HG03280 (cell line): ENCODE measurements around the gene C3orf49.

Experiments used
- ATAC-seq: cut with Tn5 transposase; IDR thresholded peaks from one replicate; pipeline ENCODE4 v1.9.1; 2021; ENCODE audit warnings: mild to moderate bottlenecking, moderate library complexity; ENCODE audit not compliant: unreplicated experiment

C3orf49 gene

GRCh38 chr3:63849175-63849574 lies 30.1 kb downstream of the C3orf49 start:
- ATAC-seq, result no peak

GRCh38 chr3:63851287-63851686 lies 32.2 kb downstream of the C3orf49 start:
- ATAC-seq, result no peak

- no peak for ATAC-seq
These were observed 34.0 kb downstream of the C3orf49 start for GRCh38 chr3:63853106-63853505.

GRCh38 chr3:63855333-63855940 lies 36.3 kb downstream of the C3orf49 start:
- ATAC-seq, result no peak

GRCh38 chr3:63857311-63857710 lies 38.2 kb downstream of the C3orf49 start:
- no peak for ATAC-seq

- ATAC-seq, result no peak
These were observed 41.7 kb downstream of the C3orf49 start for GRCh38 chr3:63860776-63861175.

- ATAC-seq, result no peak
These were observed 42.2 kb downstream of the C3orf49 start for GRCh38 chr3:63861306-63861705.

GRCh38 chr3:63862804-63863149 lies 43.7 kb downstream of the C3orf49 start:
- no peak for ATAC-seq

- peak; percentile 81 for ATAC-seq
These were observed 44.3 kb downstream of the C3orf49 start, which contains the start of the genes ATXN7 and THOC7 for GRCh38 chr3:63863150-63864007. Gene ATXN7, plus strand, starts transcription at chr3:63863867. Its CDS starts 48,732 bp downstream, at chr3:63912599. Gene THOC7, minus strand, starts transcription at chr3:63863805. Its CDS starts 15 bp downstream, at chr3:63863790.

GRCh38 chr3:63864008-63864964 lies 45.2 kb downstream of the C3orf49 start:
- peak; percentile 64 for ATAC-seq

- ATAC-seq, result no peak
These were observed 45.8 kb downstream of the C3orf49 start for GRCh38 chr3:63864965-63865327.

GRCh38 chr3:63867225-63867624 lies 48.1 kb downstream of the C3orf49 start:
- no peak for ATAC-seq

GRCh38 chr3:63869940-63870614 lies 51.0 kb downstream of the C3orf49 start:
- ATAC-seq, result no peak

GRCh38 chr3:63870615-63871005 lies 51.5 kb downstream of the C3orf49 start:
- ATAC-seq, result no peak

- no peak for ATAC-seq
These were observed 53.2 kb downstream of the C3orf49 start for GRCh38 chr3:63872135-63872924.

GRCh38 chr3:63874769-63875168 lies 55.7 kb downstream of the C3orf49 start:
- no peak for ATAC-seq

GRCh38 chr3:63875510-63875909 lies 56.4 kb downstream of the C3orf49 start:
- no peak for ATAC-seq

GRCh38 chr3:63876260-63876659 lies 57.2 kb downstream of the C3orf49 start:
- no peak for ATAC-seq

- no peak for ATAC-seq
These were observed 58.8 kb downstream of the C3orf49 start for GRCh38 chr3:63877737-63878393.
